K562 (cell line): Measurements from ENCODE around the gene ADAR. TPM values are rescaled to one million over a fixed set of nuclear protein-coding genes. Genes with fewer than 3 reads are reported as not detected.

Source experiments
- polyA plus RNA-seq, 8 experiments: library from polyadenylated mRNA; depleted of rRNA in 4 of 8; stranded (reverse) in 5 of 8; unstranded in 3 of 8; fragments of >200 nt; fragmentation: Nextera tagmentation in 2 of 8; fragmentation: Illumina TruSeq in 1 of 8; extraction: Ambion mirVana in 2 of 8; extraction: Trizol in 1 of 8; gene quantifications; 2 replicates each; pipeline versions ENCODE4 v1.2.1 to v1.2.3, GENCODE V29; 2011 to 2014; ENCODE audit warnings: inconsistent platforms in 1 of 8, missing spikeins in 1 of 8
- total RNA-seq, 7 experiments: library from RNA; depleted of rRNA in 6 of 7; stranded (reverse); fragments of >200 nt in 6 of 7; fragmentation: Illumina TruSeq in 2 of 7; extraction: Trizol in 2 of 7; gene quantifications; 2 replicates each; pipeline versions ENCODE4 v1.2.1 to v1.2.3, GENCODE V29; 2011 to 2021; ENCODE audit warnings: low replicate concordance in 1 of 7
- TF ChIP-seq, protein P1 (sequence below), 3 experiments: fragments of 200-800 bp in 1 of 3; sonication (Bioruptor generic) in 1 of 3; sonication (generic) in 1 of 3; formaldehyde crosslinking in 1 of 3; IDR thresholded peaks; 2 replicates each; pipeline versions ENCODE4 v1.6.1 to v1.8.0; 2016 to 2022; ENCODE audit warnings: mild to moderate bottlenecking in 2 of 3, missing compliant biosample characterization in 2 of 3, missing genetic modification characterization in 2 of 3, missing genetic modification reagents in 1 of 3
- TF ChIP-seq, protein P2 (sequence below): fragments of 250-450 bp; sonication (Bioruptor Pico); IDR thresholded peaks from 2 replicates; pipeline ENCODE4 v1.4.0; 2020; ENCODE audit warnings: mild to moderate bottlenecking, moderate library complexity, borderline replicate concordance
- TF ChIP-seq, protein P3 (sequence below): sonication (generic); formaldehyde crosslinking; IDR thresholded peaks from 2 replicates; pipeline ENCODE4 v1.8.0; 2023; ENCODE audit warnings: missing genetic modification reagents, mild to moderate bottlenecking, borderline replicate concordance
- TF ChIP-seq, protein P4 (sequence below), 2 experiments: fragments of 450-650 bp in 1 of 2; sonication (generic) in 1 of 2; formaldehyde crosslinking in 1 of 2; IDR thresholded peaks; 2 replicates each; pipeline versions ENCODE4 v1.7.1 to v1.9.0; 2016 to 2022; ENCODE audit warnings: inconsistent platforms in 1 of 2, mild to moderate bottlenecking in 1 of 2, missing genetic modification reagents in 1 of 2

Gene ADAR
- total and polyA plus RNA-seq, 9 of the 15 experiments (the other 6 are each of a cell fraction or from before 2014, with no cell fraction given): 30.1 to 123 (median 60.2) TPM

DNA sequence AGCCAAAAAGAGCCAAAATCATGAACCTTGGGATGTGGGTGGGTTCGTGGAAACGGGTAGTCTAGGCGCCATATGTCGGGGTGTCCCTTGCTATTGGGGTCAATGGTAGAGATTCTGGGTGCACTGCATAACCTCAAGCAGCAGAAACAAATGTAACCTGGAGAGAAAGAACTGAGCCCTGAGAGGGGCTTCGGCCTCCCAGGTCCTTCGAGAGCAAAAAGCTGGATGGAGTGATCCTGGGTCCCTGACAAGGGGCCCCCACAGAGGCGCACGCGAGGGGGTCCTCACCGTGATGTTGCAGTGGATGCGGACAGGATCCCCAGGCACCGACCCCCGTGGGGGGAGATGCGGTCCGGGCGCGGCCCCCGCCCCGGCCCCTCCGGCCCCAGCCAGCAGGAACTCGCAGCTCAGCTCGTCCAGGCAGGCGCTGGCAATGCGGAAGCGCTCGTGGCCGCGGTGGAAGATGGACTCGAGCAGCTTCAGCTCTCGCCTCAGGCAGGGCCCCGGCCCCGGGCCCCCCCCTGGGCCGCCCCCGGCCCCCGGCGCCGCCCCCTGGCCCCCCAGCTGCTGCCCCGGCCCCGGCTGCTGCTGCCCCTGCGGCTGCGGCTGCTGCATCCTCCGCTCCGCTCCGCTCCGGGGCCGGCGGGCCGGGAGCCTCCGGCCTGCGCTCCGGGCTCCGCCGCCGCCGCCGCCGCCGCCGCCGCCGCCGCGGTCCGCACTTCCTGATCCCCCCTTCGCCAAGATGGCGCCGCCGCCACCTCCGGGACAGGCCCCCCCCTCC lies 49.9 kb downstream of the ADAR start, which contains the start of gene UBE2Q1 (continued):
- TF ChIP-seq, protein P1, sequence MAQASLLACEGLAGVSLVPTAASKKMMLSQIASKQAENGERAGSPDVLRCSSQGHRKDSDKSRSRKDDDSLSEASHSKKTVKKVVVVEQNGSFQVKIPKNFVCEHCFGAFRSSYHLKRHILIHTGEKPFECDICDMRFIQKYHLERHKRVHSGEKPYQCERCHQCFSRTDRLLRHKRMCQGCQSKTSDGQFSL (CRISPR knock-in tag; IDR thresholded peaks at IDR 0.05): no peak
- TF ChIP-seq, protein P1 (tag; IDR thresholded peaks at IDR 0.05): peak in 1 of 2 experiments; percentile 98; a peak in 1 of 4 replicates
- TF ChIP-seq, protein P2, sequence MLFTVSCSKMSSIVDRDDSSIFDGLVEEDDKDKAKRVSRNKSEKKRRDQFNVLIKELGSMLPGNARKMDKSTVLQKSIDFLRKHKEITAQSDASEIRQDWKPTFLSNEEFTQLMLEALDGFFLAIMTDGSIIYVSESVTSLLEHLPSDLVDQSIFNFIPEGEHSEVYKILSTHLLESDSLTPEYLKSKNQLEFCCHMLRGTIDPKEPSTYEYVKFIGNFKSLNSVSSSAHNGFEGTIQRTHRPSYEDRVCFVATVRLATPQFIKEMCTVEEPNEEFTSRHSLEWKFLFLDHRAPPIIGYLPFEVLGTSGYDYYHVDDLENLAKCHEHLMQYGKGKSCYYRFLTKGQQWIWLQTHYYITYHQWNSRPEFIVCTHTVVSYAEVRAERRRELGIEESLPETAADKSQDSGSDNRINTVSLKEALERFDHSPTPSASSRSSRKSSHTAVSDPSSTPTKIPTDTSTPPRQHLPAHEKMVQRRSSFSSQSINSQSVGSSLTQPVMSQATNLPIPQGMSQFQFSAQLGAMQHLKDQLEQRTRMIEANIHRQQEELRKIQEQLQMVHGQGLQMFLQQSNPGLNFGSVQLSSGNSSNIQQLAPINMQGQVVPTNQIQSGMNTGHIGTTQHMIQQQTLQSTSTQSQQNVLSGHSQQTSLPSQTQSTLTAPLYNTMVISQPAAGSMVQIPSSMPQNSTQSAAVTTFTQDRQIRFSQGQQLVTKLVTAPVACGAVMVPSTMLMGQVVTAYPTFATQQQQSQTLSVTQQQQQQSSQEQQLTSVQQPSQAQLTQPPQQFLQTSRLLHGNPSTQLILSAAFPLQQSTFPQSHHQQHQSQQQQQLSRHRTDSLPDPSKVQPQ (CRISPR knock-in tag): no peak
- TF ChIP-seq, protein P3, sequence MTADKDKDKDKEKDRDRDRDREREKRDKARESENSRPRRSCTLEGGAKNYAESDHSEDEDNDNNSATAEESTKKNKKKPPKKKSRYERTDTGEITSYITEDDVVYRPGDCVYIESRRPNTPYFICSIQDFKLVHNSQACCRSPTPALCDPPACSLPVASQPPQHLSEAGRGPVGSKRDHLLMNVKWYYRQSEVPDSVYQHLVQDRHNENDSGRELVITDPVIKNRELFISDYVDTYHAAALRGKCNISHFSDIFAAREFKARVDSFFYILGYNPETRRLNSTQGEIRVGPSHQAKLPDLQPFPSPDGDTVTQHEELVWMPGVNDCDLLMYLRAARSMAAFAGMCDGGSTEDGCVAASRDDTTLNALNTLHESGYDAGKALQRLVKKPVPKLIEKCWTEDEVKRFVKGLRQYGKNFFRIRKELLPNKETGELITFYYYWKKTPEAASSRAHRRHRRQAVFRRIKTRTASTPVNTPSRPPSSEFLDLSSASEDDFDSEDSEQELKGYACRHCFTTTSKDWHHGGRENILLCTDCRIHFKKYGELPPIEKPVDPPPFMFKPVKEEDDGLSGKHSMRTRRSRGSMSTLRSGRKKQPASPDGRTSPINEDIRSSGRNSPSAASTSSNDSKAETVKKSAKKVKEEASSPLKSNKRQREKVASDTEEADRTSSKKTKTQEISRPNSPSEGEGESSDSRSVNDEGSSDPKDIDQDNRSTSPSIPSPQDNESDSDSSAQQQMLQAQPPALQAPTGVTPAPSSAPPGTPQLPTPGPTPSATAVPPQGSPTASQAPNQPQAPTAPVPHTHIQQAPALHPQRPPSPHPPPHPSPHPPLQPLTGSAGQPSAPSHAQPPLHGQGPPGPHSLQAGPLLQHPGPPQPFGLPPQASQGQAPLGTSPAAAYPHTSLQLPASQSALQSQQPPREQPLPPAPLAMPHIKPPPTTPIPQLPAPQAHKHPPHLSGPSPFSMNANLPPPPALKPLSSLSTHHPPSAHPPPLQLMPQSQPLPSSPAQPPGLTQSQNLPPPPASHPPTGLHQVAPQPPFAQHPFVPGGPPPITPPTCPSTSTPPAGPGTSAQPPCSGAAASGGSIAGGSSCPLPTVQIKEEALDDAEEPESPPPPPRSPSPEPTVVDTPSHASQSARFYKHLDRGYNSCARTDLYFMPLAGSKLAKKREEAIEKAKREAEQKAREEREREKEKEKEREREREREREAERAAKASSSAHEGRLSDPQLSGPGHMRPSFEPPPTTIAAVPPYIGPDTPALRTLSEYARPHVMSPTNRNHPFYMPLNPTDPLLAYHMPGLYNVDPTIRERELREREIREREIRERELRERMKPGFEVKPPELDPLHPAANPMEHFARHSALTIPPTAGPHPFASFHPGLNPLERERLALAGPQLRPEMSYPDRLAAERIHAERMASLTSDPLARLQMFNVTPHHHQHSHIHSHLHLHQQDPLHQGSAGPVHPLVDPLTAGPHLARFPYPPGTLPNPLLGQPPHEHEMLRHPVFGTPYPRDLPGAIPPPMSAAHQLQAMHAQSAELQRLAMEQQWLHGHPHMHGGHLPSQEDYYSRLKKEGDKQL: no peak
- TF ChIP-seq, protein P4, sequence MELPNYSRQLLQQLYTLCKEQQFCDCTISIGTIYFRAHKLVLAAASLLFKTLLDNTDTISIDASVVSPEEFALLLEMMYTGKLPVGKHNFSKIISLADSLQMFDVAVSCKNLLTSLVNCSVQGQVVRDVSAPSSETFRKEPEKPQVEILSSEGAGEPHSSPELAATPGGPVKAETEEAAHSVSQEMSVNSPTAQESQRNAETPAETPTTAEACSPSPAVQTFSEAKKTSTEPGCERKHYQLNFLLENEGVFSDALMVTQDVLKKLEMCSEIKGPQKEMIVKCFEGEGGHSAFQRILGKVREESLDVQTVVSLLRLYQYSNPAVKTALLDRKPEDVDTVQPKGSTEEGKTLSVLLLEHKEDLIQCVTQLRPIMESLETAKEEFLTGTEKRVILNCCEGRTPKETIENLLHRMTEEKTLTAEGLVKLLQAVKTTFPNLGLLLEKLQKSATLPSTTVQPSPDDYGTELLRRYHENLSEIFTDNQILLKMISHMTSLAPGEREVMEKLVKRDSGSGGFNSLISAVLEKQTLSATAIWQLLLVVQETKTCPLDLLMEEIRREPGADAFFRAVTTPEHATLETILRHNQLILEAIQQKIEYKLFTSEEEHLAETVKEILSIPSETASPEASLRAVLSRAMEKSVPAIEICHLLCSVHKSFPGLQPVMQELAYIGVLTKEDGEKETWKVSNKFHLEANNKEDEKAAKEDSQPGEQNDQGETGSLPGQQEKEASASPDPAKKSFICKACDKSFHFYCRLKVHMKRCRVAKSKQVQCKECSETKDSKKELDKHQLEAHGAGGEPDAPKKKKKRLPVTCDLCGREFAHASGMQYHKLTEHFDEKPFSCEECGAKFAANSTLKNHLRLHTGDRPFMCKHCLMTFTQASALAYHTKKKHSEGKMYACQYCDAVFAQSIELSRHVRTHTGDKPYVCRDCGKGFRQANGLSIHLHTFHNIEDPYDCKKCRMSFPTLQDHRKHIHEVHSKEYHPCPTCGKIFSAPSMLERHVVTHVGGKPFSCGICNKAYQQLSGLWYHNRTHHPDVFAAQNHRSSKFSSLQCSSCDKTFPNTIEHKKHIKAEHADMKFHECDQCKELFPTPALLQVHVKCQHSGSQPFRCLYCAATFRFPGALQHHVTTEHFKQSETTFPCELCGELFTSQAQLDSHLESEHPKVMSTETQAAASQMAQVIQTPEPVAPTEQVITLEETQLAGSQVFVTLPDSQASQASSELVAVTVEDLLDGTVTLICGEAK (IDR thresholded peaks at IDR 0.05): peak; percentile 51
- TF ChIP-seq, protein P4 (CRISPR knock-in tag; IDR thresholded peaks at IDR 0.05): no peak
